ENCODE data around the gene GRK5.

- no peak for TF ChIP-seq CTCF (IDR thresholded peaks at IDR 0.05)
- no peak for TF ChIP-seq POLR2A (IDR thresholded peaks at IDR 0.05)
Measured at GRCh38 chr10:119191881-119192280, 15.5 kb upstream of the GRK5 start.
